Neuron (in vitro differentiated cells): Measurements from ENCODE around the gene GCDH.

ENCODE experiments used
- H2AFZ ChIP-seq: one replicate; pipeline ENCODE4 v1.6.1; 2013; ENCODE audit warnings: low read depth, mild to moderate bottlenecking, inconsistent platforms, low read length, moderate library complexity
- H3K27me3 ChIP-seq: one replicate; pipeline ENCODE4 v1.6.1; 2013; ENCODE audit warnings: low read length; ENCODE audit not compliant: insufficient read depth
- H3K36me3 ChIP-seq: one replicate; pipeline ENCODE4 v1.6.1; 2013; ENCODE audit warnings: low read length; ENCODE audit not compliant: insufficient read depth
- H3K4me1 ChIP-seq: one replicate; pipeline ENCODE4 v1.6.1; 2013; ENCODE audit warnings: low read length; ENCODE audit not compliant: insufficient read depth
- H3K4me3 ChIP-seq: 2 replicates; pipeline ENCODE4 v1.5.1; 2013; ENCODE audit warnings: mild to moderate bottlenecking, low read length, moderate library complexity
- H3K9me3 ChIP-seq: one replicate; pipeline ENCODE4 v1.6.1; 2013; ENCODE audit warnings: low read length

The GCDH gene

GRCh38 chr19:12865746-12866415, 25.1 kb upstream of the GCDH start:
- H3K4me3 ChIP-seq, result no peak overlapping the region
- no peaks in the 10 kb centered on the region for H3K27me3 ChIP-seq
- no peak overlapping the region for H2AFZ ChIP-seq
- H3K9me3 ChIP-seq, result no peaks in the 10 kb centered on the region
- no peaks in the 10 kb centered on the region for H3K4me1 ChIP-seq
- H3K36me3 ChIP-seq, result peaks cover 11% of the 10 kb centered on the region

- no peak overlapping the region for H3K4me3 ChIP-seq
- H3K9me3 ChIP-seq, result no peaks in the 10 kb centered on the region
- peaks cover 11% of the 10 kb centered on the region for H3K36me3 ChIP-seq
- no peak overlapping the region for H2AFZ ChIP-seq
- H3K4me1 ChIP-seq, result no peaks in the 10 kb centered on the region
- H3K27me3 ChIP-seq, result no peaks in the 10 kb centered on the region
These were observed 24.4 kb upstream of the GCDH start for GRCh38 chr19:12866416-12867119.

GRCh38 chr19:12867120-12868099, 23.6 kb upstream of the GCDH start:
- peak overlapping the region; percentile 31 for H3K4me3 ChIP-seq
- peaks cover 14% of the 10 kb centered on the region for H3K36me3 ChIP-seq
- H3K9me3 ChIP-seq, result peaks cover 2% of the 10 kb centered on the region
- H2AFZ ChIP-seq, result no peak overlapping the region
- no peaks in the 10 kb centered on the region for H3K27me3 ChIP-seq
- no peaks in the 10 kb centered on the region for H3K4me1 ChIP-seq

- Histone ChIP-seq H2AFZ (no peak overlapping the region), H3K9me3 (peaks cover 10% of the 10 kb centered on the region), H3K36me3 (peaks cover 20% of the 10 kb centered on the region), H3K4me3 (no peak overlapping the region), H3K4me1 (no peaks in the 10 kb centered on the region), H3K27me3 (no peaks in the 10 kb centered on the region)
These were observed 22.3 kb upstream of the GCDH start for GRCh38 chr19:12868540-12869112.

- H3K9me3 ChIP-seq, result peaks cover 11% of the 10 kb centered on the region
- no peaks in the 10 kb centered on the region for H3K4me1 ChIP-seq
- H3K4me3 ChIP-seq, result no peak overlapping the region
- H3K27me3 ChIP-seq, result no peaks in the 10 kb centered on the region
- H2AFZ ChIP-seq, result no peak overlapping the region
- H3K36me3 ChIP-seq, result peaks cover 36% of the 10 kb centered on the region
These were observed 19.3 kb upstream of the GCDH start for GRCh38 chr19:12871681-12872080.

- Histone ChIP-seq H3K36me3 (peaks cover 36% of the 10 kb centered on the region), H3K4me1 (no peaks in the 10 kb centered on the region), H3K27me3 (no peaks in the 10 kb centered on the region), H3K9me3 (peaks cover 11% of the 10 kb centered on the region), H3K4me3 (no peak overlapping the region), H2AFZ (no peak overlapping the region)
These were observed 18.7 kb upstream of the GCDH start for GRCh38 chr19:12872255-12872654.

GRCh38 chr19:12872941-12873890, 17.7 kb upstream of the GCDH start:
- no peak overlapping the region for H2AFZ ChIP-seq
- peaks cover 11% of the 10 kb centered on the region for H3K9me3 ChIP-seq
- no peaks in the 10 kb centered on the region for H3K27me3 ChIP-seq
- peaks cover 36% of the 10 kb centered on the region for H3K36me3 ChIP-seq
- H3K4me3 ChIP-seq, result no peak overlapping the region
- H3K4me1 ChIP-seq, result no peaks in the 10 kb centered on the region

GRCh38 chr19:12873891-12874745, 16.8 kb upstream of the GCDH start:
- H3K27me3 ChIP-seq, result no peaks in the 10 kb centered on the region
- peaks cover 27% of the 10 kb centered on the region for H3K36me3 ChIP-seq
- H3K4me3 ChIP-seq, result no peak overlapping the region
- H3K4me1 ChIP-seq, result no peaks in the 10 kb centered on the region
- peaks cover 11% of the 10 kb centered on the region for H3K9me3 ChIP-seq
- H2AFZ ChIP-seq, result no peak overlapping the region

GRCh38 chr19:12875086-12875485, 15.9 kb upstream of the GCDH start:
- no peaks in the 10 kb centered on the region for H3K27me3 ChIP-seq
- H3K4me3 ChIP-seq, result no peak overlapping the region
- H3K9me3 ChIP-seq, result peaks cover 11% of the 10 kb centered on the region
- H3K4me1 ChIP-seq, result no peaks in the 10 kb centered on the region
- H2AFZ ChIP-seq, result no peak overlapping the region
- H3K36me3 ChIP-seq, result peaks cover 24% of the 10 kb centered on the region

- Histone ChIP-seq H3K36me3 (no peaks in the 10 kb centered on the region), H2AFZ (peak overlapping the region; percentile 78), H3K9me3 (peaks cover 19% of the 10 kb centered on the region), H3K4me1 (peaks cover 3% of the 10 kb centered on the region), H3K27me3 (peaks cover 19% of the 10 kb centered on the region), H3K4me3 (peak overlapping the region; percentile 52)
These were observed 10.3 kb upstream of the GCDH start for GRCh38 chr19:12880551-12881171.

- Histone ChIP-seq H2AFZ (peak within 1 kb of the TSS; percentile 78), H3K27me3 (peaks cover 25% of the 10 kb centered on the region), H3K36me3 (no peaks in the 10 kb centered on the region), H3K4me1 (peaks cover 3% of the 10 kb centered on the region), H3K9me3 (peaks cover 19% of the 10 kb centered on the region), H3K4me3 (peak within 1 kb of the TSS; percentile 52)
These were observed 9.7 kb upstream of the GCDH start, which contains the start of gene DNASE2 for GRCh38 chr19:12881172-12881808. Gene DNASE2 (minus strand): TSS chr19:12881449. CDS start chr19:12881375, 74 bp downstream.
